ENCODE data around the gene LRRTM1.

DNA sequence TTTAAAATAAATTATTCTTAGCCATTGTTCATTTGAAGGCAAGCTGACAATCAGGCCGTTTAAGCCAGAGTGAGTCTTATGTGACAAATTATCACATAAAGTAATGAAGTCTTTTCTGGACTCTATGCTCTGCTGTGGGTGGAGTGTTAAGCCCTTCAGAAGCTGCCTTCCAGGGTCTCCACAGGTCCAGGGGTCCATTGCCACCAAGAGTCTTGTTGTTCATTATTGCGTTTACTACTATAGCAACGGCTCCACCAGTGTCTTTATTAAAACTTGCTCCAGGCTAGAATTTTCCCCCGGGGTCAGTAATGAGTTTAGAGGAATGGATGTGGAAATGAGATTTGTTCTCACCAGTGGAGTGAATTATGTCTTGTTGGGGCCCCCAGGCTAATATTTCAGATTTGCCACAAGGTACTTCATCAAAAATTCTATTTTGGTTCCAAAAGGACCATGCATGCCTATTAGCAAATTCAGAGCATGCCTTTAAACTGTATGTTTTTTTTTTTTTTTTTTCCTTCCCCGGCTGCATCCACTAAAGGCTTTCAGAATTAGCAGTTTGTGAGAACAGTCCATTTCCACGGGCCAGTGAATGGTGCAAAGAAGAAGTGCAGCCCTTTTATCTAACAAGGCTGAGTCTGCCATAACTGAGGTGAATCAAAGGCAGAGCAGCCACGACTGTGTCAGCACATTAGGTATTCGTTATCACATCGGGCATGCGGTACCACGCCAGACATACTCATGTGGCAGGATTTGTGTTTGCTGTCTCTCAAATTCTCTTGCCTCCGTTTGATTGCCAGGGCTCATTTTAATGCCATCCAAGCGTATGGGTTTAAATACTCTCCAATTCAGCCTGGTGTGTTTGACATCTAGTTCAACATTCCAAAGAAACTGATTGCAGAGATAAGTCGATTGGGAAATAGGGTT is 26.2 kb upstream of the LRRTM1 start:
- TF ChIP-seq, protein P1, sequence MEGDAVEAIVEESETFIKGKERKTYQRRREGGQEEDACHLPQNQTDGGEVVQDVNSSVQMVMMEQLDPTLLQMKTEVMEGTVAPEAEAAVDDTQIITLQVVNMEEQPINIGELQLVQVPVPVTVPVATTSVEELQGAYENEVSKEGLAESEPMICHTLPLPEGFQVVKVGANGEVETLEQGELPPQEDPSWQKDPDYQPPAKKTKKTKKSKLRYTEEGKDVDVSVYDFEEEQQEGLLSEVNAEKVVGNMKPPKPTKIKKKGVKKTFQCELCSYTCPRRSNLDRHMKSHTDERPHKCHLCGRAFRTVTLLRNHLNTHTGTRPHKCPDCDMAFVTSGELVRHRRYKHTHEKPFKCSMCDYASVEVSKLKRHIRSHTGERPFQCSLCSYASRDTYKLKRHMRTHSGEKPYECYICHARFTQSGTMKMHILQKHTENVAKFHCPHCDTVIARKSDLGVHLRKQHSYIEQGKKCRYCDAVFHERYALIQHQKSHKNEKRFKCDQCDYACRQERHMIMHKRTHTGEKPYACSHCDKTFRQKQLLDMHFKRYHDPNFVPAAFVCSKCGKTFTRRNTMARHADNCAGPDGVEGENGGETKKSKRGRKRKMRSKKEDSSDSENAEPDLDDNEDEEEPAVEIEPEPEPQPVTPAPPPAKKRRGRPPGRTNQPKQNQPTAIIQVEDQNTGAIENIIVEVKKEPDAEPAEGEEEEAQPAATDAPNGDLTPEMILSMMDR (IDR thresholded peaks at IDR 0.05; ENCODE audit: borderline replicate concordance, extremely low read depth, low read length, poor library complexity, severe bottlenecking): no peak
- no peak for TF ChIP-seq EZH2 (IDR thresholded peaks at IDR 0.05; ENCODE audit: borderline replicate concordance, low read depth, low read length, severe bottlenecking)

All from DND-41 (cell line).